Calu3 (cell line): Measurements from ENCODE around the gene OR10H5. TPM values are rescaled to one million over a fixed set of nuclear protein-coding genes. Genes with fewer than 3 reads are reported as not detected.
A peak's percentile ranks its signal among the peaks of the same experiment; 100 is the strongest.

Experiments
- BruUV-seq: library from RNA; stranded (reverse); fragments of 400-500 nt; replicated peaks from 2 replicates; lab custom pipeline; 2021; lab: Mats Ljungman, UMichigan
- CTCF ChIA-PET: fragments of 300-600 bp; sonication (Branson Sonifier 250); formaldehyde crosslinking; loops from one replicate; lab custom pipeline; 2022; ENCODE audit warnings: antibody characterized with exemption; lab: Charles Lee
- DNase-seq: peaks from one replicate; pipeline ENCODE4 v3.0.0; 2022
- H3K27ac Mint-ChIP-seq: one replicate; pipeline ENCODE4 v1.8.0; 2022; ENCODE audit warnings: mixed read lengths; ENCODE audit not compliant: unreplicated experiment
- H3K27me3 Mint-ChIP-seq: one replicate; pipeline ENCODE4 v1.8.0; 2022; ENCODE audit warnings: mixed read lengths; ENCODE audit not compliant: unreplicated experiment
- H3K36me3 Mint-ChIP-seq: one replicate; pipeline ENCODE4 v1.8.0; 2022; ENCODE audit warnings: mild to moderate bottlenecking, moderate library complexity, mixed read lengths; ENCODE audit not compliant: insufficient read depth, unreplicated experiment
- H3K4me1 Mint-ChIP-seq: one replicate; pipeline ENCODE4 v1.8.0; 2022; ENCODE audit warnings: mild to moderate bottlenecking, low read depth, mixed read lengths; ENCODE audit not compliant: unreplicated experiment
- H3K4me3 Mint-ChIP-seq: one replicate; pipeline ENCODE4 v1.8.0; 2022; ENCODE audit warnings: mild to moderate bottlenecking, low read depth, moderate library complexity, mixed read lengths; ENCODE audit not compliant: unreplicated experiment
- H3K9me3 Mint-ChIP-seq: one replicate; pipeline ENCODE4 v1.8.0; 2022; ENCODE audit warnings: low read depth, mixed read lengths; ENCODE audit not compliant: unreplicated experiment
- intact Hi-C: fragments of 100-400 bp; cut with micrococcal nuclease; formaldehyde crosslinking; loops from one replicate; pipeline ENCODE4 v1.10.0; 2022; ENCODE audit not compliant: unreplicated experiment
- total RNA-seq: library from RNA; stranded (reverse); gene quantifications from 2 replicates; pipeline ENCODE4 v1.2.3, GENCODE V29; 2022
- TF ChIP-seq, protein P1 (sequence below): fragments of 200-600 bp; IDR thresholded peaks from one replicate; pipeline ENCODE4 v1.8.0; 2022; ENCODE audit warnings: antibody characterized with exemption; ENCODE audit not compliant: unreplicated experiment

The OR10H5 gene
- total RNA-seq, 1 experiment from 2014 or later, result not detected

GRCh38 chr19:15810335-15810734 is 22.9 kb downstream of the OR10H5 start:
- Mint-ChIP-seq H3K4me1 (peaks cover 32% of the 10 kb centered on the region), H3K9me3 (no peaks in the 10 kb centered on the region), H3K27me3 (no peaks in the 10 kb centered on the region), H3K4me3 (no peak overlapping the region), H3K27ac (no peak overlapping the region), H3K36me3 (peaks cover 4% of the 10 kb centered on the region)
- BruUV-seq, result no TSS peak
- intact Hi-C loops, result loop anchor here (2.0 to 5.0 kb wide), 2 partner anchors 57 to 182 kb away; no protein-coding TSS in a partner anchor
- DNase-seq, result no peak
- CTCF ChIA-PET, result interaction anchor here (0.6 to 1.2 kb wide), 4 partner anchors 13 to 181 kb away, joined by 3 to 6 read pairs (median 4); no protein-coding TSS in a partner anchor
- TF ChIP-seq, protein P1, sequence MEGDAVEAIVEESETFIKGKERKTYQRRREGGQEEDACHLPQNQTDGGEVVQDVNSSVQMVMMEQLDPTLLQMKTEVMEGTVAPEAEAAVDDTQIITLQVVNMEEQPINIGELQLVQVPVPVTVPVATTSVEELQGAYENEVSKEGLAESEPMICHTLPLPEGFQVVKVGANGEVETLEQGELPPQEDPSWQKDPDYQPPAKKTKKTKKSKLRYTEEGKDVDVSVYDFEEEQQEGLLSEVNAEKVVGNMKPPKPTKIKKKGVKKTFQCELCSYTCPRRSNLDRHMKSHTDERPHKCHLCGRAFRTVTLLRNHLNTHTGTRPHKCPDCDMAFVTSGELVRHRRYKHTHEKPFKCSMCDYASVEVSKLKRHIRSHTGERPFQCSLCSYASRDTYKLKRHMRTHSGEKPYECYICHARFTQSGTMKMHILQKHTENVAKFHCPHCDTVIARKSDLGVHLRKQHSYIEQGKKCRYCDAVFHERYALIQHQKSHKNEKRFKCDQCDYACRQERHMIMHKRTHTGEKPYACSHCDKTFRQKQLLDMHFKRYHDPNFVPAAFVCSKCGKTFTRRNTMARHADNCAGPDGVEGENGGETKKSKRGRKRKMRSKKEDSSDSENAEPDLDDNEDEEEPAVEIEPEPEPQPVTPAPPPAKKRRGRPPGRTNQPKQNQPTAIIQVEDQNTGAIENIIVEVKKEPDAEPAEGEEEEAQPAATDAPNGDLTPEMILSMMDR, result no peak

DNA sequence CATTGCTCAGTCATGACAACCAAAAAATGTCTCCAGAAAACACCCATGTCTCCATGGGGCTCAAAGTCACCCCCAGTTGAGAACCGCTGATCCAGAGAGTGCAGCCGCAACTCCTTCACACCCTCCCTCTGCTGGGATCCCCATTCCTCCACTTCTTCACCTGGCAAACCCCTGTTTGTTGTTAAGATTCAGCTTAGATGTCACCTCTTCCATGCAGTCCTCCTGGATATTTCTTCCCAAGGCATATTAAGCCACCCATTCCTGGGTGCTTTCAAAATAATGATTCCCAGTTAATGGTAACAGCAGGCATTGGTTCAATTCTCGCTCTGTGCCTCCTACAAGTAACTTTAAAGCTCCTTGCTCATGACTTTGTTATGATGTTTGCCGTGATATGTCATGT is 24.0 kb downstream of the OR10H5 start:
- no peaks in the 10 kb centered on the region for H3K27me3 Mint-ChIP-seq
- no peaks in the 10 kb centered on the region for H3K9me3 Mint-ChIP-seq
- TF ChIP-seq, protein P1, result no peak
- intact Hi-C loops, result loop anchor here (2.0 to 5.0 kb wide), 2 partner anchors 56 to 183 kb away; no protein-coding TSS in a partner anchor
- CTCF ChIA-PET, result interaction anchor here (0.6 to 1.3 kb wide), 3 partner anchors 25 to 237 kb away, joined by 3 to 4 read pairs (median 4); no protein-coding TSS in a partner anchor
- no peak overlapping the region for H3K4me3 Mint-ChIP-seq
- no peak for DNase-seq
- no TSS peak for BruUV-seq
- H3K27ac Mint-ChIP-seq, result no peak overlapping the region
- peaks cover 11% of the 10 kb centered on the region for H3K36me3 Mint-ChIP-seq
- peaks cover 39% of the 10 kb centered on the region for H3K4me1 Mint-ChIP-seq

- no TSS peak for BruUV-seq
- DNase-seq, result no peak
- TF ChIP-seq, protein P1, result peak; percentile 17
- Mint-ChIP-seq H3K9me3 (no peaks in the 10 kb centered on the region), H3K27me3 (no peaks in the 10 kb centered on the region), H3K27ac (peak overlapping the region; percentile 25), H3K4me3 (peak overlapping the region; percentile 7), H3K36me3 (peaks cover 11% of the 10 kb centered on the region), H3K4me1 (peaks cover 39% of the 10 kb centered on the region)
- intact Hi-C loops, result loop anchor here (5.0 kb wide), 1 partner anchor 55 kb away; no protein-coding TSS in a partner anchor
- CTCF ChIA-PET, result interaction anchor here (0.6 to 1.3 kb wide), 5 partner anchors 25 to 779 kb away, joined by 3 to 4 read pairs (median 3); partner anchors contain the start of gene FAM32A
These were observed 24.7 kb downstream of the OR10H5 start for GRCh38 chr19:15812060-15812722.

DNA sequence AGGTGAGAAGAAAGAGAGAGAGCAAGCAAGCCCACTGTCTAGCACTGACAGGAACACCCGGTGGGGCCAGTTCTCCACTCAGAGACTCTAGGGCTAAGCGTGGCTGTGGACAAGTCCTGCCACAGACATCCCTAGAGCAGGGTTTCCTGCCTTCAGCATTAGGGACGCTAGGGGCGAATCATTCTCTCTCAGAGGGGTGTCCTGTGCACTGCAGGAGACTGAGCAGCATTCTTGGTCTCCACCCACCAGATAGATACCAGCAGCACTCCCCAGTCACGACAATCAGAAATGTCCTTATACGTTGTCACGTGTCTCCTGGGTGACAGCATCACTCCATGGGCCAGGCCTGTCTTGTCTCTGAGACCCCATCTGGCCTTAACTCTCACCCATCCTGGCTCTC is 26.5 kb downstream of the OR10H5 start:
- H3K27ac Mint-ChIP-seq, result peak overlapping the region; percentile 76
- H3K36me3 Mint-ChIP-seq, result peaks cover 7% of the 10 kb centered on the region
- no TSS peak for BruUV-seq
- peak overlapping the region; percentile 47 for H3K4me3 Mint-ChIP-seq
- peaks cover 39% of the 10 kb centered on the region for H3K4me1 Mint-ChIP-seq
- no peaks in the 10 kb centered on the region for H3K27me3 Mint-ChIP-seq
- no peaks in the 10 kb centered on the region for H3K9me3 Mint-ChIP-seq
- intact Hi-C loops, result loop anchor here (5.0 kb wide), 1 partner anchor 53 kb away; no protein-coding TSS in a partner anchor
- no peak for DNase-seq
- TF ChIP-seq, protein P1, result no peak
- CTCF ChIA-PET, result interaction anchor here (0.8 kb wide), 1 partner anchor 55 kb away, joined by 3 read pairs; no protein-coding TSS in a partner anchor
